Hypothalamus (tissue), 51 donors: ENCODE measurements around the gene COPG2.
"Not testable (repeated sequence)": the region's sequence is repeated elsewhere in the genome, so short reads cannot be mapped to it uniquely, and the experiment has no call there.

Experiments used
- DNase-seq, 51 donors: peaks; one replicate each; lab custom pipeline; 2025; lab: John Stamatoyannopoulos, UW

Gene COPG2

GRCh38 chr7:130668258-130669084 lies at the start of gene COPG2:
TSS of gene COPG2 (minus strand) at chr7:130668748. CDS start at chr7:130668668, 80 bp downstream.
- peak; percentile 18 to 88 (median 68) for DNase-seq

GRCh38 chr7:130712416-130712815 lies 43.9 kb upstream of the COPG2 start:
- DNase-seq, result peak in 1 of 51 donors; percentile 3

- no peak for DNase-seq
Observed at GRCh38 chr7:130708766-130709165, 40.2 kb upstream of the COPG2 start.

GRCh38 chr7:130708001-130708400 lies 39.5 kb upstream of the COPG2 start:
- no peak for DNase-seq

GRCh38 chr7:130703851-130704250 lies 35.3 kb upstream of the COPG2 start:
- no peak for DNase-seq

GRCh38 chr7:130701650-130702049 lies 33.1 kb upstream of the COPG2 start:
- no peak for DNase-seq

GRCh38 chr7:130700760-130701159 lies 32.2 kb upstream of the COPG2 start:
- no peak for DNase-seq

- DNase-seq, result no peak
Observed at GRCh38 chr7:130699686-130700085, 31.1 kb upstream of the COPG2 start.

- DNase-seq, result no peak
Observed at GRCh38 chr7:130697820-130698219, 29.3 kb upstream of the COPG2 start.

GRCh38 chr7:130695840-130696239 lies 27.3 kb upstream of the COPG2 start:
- DNase-seq, result no peak

GRCh38 chr7:130692396-130692795 lies 23.8 kb upstream of the COPG2 start:
- not testable (repeated sequence) for DNase-seq

GRCh38 chr7:130689683-130690082 lies 21.1 kb upstream of the COPG2 start:
- no peak for DNase-seq

GRCh38 chr7:130683026-130683425 lies 14.5 kb upstream of the COPG2 start:
- DNase-seq, result no peak

GRCh38 chr7:130674456-130674855 lies 5.9 kb upstream of the COPG2 start:
- DNase-seq, result no peak

GRCh38 chr7:130673066-130673465 lies 4.5 kb upstream of the COPG2 start:
- DNase-seq, result no peak

GRCh38 chr7:130672146-130672545 lies 3.6 kb upstream of the COPG2 start:
- no peak for DNase-seq

GRCh38 chr7:130669085-130669700 lies 645 bp upstream of the COPG2 start:
- DNase-seq, result peak in 4 of 51 donors; percentile 22 to 49 (median 38)

GRCh38 chr7:130667593-130668257 lies 823 bp downstream of the COPG2 start:
- peak in 9 of 51 donors; percentile 15 to 64 (median 39) for DNase-seq

- no peak for DNase-seq
Observed at GRCh38 chr7:130662426-130662825, 6.1 kb downstream of the COPG2 start.

GRCh38 chr7:130655286-130655685 lies 13.3 kb downstream of the COPG2 start:
- DNase-seq, result no peak

GRCh38 chr7:130654850-130655249 lies 13.7 kb downstream of the COPG2 start:
- no peak for DNase-seq
